ENCODE measurements around the gene DLGAP1.

DLGAP1 gene

DNA sequence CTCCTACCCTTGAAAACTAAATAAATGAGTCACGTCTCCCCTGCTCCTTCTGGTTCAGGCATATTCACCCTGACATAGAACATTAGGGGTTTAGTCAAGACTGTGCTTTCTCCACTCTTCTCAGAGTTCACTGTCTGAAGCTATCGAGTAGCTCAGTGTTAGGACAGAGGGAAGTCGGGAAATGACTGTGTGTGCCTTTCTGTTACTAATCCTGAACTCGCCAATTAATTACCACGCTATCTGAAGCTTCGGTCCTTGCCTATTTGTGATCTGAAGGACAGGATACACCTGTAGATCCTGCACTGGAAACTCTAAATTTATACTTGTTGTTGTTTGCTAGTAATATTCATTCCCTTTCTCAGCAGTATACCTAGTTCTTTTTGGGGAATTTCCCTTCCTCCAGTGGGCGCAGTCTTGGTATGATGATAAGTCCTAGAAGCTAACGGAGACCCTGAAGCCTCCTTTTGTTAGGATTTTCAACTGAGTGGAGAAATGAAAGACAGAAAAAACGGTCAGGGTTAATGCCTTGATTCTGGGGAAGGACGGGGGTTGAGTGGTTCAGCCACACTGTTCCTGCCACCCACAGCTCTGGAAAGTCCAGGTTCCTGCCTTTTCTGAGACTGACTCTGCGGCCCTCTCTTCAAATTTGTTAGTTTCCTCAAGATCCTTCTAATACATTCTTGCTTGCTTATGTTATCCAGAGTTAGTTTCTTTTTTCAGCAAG, 218.0 kb downstream of the DLGAP1 start:
- no peak for DNase-seq

DNA sequence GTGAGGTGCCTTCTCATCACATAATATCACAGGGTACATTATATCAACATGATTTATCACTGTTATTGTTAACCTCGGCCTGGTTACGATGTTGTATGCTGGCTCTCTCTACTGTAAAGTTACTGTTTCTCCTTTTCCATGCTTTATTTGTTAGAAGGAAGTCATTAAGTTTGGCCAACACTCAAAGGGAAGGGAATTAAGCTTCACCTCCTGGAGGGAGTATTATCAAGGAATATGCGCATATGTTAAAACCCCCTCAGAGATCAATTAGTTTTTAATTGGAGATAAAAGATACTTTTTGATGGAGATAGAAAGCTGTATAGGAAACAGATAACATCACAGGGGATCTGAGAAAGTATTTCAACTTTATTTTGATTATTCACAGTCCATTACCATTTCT, 221.6 kb downstream of the DLGAP1 start:
- no peak for DNase-seq

DNA sequence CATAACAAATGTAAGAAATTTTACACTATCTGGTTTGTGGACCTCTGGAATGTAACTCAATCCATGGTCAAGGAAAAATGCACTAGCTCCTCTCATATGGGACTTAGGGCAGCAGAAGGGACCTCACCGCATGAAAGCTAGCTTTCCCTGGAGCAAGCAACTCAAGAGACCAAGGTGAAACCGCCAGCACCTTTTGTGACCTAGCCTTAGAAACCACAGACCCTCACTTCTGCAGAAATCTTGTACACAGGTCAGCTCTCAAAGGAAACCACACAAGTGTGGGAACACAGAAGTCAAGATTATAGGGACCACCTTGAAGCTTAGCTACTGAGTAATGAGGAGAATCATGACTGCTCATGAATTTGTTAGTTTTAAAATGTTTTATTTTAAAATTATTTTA, 222.5 kb downstream of the DLGAP1 start:
- no peak for DNase-seq

DNA sequence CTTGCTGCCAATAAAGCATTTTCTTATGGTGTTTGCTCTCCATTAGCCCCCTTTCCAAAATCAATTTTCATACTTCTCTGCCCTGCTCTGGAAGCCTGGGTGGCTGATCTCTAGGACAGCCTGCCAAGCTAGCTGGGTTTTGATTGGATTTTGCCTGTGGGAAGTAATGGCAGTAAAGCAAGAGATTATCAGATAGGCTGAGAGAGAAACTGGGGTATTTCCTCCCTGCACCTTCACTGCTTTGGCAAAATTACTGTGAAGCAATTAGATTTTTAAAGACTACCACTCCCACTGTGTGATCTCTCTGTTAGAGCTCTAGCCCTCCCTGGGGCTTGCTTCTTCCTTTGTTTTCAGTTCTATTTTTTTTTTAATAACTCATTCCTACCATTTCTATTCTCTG, 223.8 kb downstream of the DLGAP1 start:
- no peak for DNase-seq

DNA sequence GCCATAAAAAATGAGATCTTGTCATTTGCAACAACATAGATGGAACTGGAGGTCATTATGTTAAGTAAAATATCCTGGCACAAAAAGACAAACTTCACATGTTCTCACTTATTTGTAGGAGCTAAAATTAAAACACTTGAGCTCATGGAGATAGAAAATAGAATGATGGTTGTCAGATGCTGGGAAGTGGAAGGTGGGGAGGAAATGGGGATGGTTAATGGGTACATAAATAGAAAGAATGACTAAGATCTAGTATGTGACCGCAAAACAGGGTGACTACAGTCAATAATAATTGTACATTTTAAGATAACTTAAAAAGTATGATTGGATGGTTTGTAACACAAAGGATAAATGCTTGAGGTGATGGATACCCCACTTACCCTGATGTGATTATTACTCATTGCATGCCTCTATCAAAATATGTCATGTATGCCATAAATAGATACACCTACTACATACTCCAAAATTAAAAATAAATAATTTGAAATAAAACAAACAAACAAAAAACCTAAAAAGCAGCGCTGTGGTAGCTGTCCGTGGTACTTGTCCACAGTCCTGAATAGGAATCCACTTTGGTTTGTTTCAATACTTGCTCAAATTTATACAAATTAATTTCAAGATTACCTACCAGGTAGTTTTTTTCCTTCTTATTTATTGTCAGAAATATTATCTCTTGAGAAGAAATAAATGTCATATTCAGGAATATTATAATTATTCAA, 224.5 kb downstream of the DLGAP1 start:
- DNase-seq: no peak

DNA sequence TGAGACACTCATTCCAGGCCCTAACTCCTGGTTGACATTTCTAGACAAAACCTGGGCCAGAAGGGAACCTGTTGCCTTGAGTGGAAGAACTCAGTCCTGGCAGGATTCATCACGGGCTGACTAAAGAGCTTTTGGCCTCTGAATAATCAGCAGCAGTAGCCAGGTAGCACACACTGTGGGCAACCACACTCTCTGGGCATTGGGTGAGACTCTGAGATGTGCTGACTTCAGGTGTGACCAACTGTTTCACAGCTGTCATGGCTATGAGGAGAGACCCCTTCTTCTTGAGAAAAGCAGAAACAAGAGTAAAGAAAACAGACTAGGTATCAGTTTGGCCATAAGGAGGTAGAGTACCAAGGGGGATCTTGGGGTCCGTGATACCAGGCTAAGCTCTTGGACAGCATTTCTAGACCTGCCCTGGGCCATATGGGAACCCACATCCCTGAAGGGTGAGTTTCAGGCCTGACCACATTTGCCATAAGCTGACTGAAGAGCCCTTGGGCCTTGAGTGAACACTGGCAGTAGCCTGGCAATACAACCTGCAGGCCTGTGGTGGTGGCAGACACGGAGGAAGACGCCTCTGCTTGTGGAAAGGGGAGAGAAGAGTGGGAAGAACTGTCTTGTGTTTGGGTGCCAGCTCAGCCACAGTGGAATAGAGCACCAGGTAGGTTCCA, 230.9 kb downstream of the DLGAP1 start:
- DNase-seq: no peak

DNA sequence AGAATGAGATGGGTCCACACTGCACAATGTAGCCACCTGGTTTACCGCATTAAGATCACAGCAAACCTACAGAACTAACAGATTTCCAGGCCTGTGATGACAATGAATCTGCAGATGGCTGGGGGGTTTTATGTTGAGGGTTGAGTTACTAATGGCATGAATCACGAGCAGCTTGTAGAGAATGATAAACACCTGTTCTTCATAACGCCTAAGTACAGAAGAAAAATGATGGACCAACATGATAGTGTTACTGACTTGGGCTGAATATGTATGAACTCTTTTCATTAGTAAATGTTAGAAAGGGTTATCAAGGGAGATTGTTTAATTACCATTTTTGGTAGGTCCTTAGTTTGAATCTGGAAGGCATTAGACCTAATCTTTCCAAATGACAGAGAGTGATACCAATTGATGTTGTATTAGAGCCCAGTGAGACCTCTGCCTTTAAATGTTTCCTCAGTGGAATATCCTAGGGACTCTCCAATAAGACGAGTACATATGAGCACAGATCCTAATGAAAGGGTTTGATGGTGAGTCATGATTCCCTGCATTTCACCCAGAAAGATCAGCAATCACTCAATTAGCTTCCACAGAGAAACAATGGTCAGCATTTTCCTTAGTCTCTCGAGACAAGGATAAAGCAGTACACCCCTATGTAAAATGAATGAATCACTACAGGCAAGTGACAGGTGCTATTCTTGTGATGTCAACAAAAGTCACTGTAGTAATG, 243.8 kb downstream of the DLGAP1 start:
- DNase-seq: no peak

DNA sequence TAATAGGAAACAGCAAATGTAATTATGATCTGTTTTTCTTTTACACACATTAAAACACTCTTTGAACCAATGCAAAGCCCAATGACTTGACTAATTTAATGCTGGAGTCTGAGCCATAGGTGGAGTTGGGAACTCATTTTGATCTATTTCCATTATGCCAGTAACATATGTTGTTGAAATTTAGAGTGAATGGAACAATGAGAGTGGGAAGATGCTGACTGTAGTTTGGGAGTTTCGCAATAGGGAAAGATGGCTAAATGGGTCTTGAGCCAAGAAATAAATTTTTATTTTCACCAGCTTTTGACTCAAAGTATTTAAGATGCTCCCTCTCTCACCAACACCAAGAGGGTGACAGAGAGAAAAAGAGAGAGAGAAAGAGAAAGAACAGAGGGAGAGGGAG, 246.7 kb downstream of the DLGAP1 start:
- DNase-seq: no peak

DNA sequence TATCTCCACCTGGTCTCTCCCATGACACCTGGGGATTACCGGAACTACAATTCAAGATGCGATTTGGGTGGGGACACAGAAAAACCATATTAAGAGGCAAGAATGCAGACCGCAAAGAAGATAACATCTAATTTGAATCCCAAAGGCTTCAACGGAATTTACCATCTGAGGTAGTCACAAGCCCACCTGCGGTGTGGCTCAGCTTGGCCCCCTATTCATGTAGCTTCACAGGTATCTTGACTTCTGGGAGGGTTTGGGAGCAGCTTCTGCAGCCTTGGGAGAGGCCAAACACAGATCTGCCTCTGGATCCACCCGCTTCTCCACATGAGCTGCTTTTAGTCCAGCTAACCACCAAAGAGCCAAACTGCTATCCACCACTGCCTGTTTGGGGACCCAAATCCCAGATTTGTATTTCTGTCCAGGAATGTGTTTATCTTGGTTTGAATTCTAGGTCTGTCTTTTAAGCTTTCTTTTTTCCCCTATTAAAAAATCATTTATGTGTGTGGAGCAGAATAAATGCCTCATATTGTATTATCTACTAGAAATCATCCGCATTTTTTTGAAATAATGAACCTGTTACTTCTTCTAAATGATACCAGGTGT, 247.6 kb downstream of the DLGAP1 start:
- no peak for DNase-seq

DNA sequence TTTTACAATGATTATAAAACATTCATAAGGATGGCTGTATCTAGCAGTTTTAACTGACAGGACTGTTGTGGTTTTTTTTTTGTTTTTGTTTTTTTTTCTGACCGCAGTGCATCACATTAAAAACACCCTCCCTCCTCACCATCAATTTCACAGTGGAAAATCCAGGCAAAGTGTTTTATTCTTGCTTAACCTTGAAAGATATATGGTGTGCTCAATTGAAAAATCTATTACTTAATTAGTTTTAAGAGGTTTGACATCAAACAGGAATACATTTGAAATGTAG, 250.7 kb downstream of the DLGAP1 start:
- no peak for DNase-seq

DNA sequence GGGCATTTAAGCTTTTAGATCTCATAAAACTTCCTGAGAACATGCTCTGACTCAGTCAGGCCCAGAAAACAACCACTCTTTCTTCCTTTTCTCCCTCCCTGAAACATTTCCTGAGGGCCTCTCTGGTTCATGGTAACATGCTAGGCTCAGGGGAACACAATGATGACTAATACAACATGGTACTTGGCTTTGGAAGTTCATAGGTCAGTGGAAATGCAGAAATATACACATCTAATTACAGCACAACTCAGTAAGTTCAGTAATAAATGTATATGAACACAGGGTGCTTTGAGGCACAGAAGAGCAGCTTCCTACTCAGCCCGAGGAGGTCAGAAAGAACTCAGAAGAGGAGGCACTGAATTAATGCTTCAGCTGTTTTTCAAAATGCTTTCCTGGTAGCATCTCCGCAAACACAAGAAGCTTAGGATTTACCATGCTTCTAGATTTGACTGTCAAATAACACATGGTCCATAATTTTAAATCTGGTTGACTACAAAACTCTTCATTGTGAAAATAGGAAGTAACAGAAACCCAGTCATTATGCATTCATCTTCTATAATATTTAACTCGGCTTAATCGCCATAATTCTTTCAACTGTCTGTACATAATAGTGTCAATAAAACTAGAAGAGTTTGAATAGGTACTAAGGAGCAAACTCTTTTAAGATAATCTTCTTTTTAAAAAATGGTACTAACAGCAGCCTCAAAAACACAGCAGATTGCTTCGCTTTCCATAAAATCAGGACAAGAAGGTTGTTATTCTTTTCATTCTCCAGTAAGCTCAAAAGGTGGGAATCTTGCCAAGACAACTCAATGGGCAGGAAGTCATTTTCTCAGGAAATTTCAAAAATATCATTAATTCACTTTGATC, 251.3 kb downstream of the DLGAP1 start:
- no peak for DNase-seq

DNA sequence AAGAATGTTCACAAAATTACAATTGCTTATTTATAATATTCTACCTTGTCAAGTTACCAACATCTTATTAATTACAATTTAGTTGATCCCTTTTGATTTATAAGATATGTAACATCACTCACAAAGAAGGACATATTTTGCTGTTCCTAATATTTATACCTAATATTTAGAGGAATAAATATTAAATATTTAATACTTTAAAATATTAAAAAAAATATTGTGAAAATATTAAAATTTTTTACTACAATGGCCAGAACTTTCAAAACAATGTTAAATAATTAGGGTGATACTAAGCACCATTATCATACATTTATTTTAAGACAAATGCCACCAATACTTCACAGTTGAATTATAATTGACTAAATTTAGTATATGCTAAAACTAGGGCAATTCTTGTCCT, 254.7 kb downstream of the DLGAP1 start:
- DNase-seq: no peak

DNA sequence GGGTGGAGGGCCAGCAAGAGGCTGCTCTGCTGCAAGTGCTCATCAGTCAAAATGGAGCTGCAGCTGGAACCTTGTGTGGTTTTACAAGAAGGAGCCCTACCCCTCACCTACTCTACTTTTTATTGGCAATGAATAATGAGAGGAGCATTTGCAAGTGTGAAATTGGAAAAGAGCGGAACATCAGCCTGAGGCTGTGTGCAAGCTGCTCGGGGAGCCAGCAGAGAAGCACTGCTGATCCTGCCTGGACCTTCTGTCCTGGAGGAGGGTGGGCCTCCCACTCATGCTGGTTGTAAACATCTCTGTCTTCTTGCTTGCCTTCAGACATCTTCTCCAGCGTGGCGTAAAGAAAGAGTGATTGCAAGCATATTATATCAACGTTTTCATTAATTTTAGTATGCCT, 256.2 kb downstream of the DLGAP1 start:
- no peak for DNase-seq

DNA sequence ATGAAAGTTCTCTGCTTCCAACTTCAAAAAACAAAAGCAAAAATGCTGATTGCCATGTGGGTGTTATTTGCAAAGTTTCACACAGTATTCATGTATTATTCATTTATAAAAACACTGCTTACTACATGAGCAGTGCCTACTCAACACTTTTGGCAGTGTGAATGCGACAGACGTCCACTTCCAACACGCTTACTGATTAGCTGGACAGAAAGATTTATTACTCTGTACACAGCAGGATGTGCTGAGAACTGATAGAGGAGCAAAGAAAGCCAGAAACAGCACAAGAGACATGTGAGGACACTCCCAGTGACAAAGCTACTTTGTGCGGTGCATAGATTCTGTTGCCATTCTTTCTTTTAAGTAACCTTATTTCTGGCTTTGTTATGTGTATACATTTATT, 258.8 kb downstream of the DLGAP1 start:
- DNase-seq: no peak

DNA sequence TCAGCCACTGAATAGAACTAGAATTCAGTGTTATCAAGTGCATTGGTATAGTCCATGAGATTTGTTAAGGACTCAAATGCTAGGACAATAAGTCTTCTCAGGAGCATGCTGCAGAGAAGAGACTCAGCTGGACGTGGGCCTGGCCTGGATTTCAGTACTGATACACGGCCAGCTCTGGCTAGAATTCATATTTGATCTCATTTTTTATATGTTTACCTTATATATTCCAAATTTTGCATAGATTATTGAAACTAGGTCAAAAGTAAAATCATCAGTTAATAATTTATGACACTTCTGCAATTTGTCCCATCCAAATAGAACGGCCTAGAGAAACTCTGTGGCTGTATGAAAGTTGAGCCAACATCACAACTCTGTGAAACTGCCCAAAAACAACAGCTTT, 262.0 kb downstream of the DLGAP1 start:
- no peak for DNase-seq

DNA sequence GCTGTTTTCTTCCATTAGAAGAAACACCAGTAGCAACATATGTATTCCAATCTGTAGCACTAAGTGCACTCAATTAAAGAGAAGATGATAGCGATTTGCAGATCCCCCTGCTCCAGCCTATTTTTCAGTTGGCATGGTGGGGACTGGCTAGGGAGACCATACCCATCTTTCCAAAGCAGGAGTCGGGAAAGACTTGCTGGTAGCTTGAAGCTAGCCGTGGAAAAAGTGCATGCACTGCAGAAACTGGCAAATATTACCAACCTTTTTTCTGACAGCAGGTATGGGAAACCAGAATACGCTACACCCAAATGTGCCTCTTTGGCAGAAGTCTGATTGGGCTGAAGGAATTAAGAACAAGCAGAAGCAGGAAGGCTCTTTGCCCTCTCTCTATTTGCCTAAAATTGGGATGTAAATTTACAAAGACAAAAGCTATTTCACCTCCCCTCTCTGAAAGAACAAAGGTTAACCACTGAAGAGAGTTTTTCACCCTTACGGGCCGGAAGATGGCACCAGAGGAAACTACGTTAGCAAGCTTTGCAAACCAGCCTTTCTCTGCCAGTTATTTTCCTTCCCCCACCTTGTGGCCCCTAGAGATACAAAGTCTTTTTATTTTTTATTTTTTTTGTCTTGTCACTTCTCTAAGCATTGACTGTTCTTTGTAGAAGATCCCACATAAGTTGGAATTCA, 273.1 kb downstream of the DLGAP1 start:
- no peak for DNase-seq

DNA sequence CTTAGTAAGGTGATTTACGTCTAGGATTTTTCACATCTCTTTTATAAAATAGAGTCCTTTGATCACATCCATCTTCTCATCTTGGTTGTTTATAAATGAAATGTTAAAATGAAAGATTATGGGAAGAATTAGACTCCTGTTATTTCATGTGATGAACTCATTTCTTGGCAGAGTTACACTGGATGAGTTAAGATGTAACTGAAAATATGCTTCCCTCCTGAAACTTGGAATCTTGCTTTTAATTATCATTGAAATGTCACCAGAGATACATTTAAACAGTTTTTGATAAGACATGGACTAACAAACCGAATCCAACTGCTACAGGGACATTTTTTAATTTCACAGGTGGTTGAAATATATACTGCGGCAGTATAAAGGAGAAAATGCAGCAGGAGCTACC, 274.0 kb downstream of the DLGAP1 start:
- DNase-seq: no peak

DNA sequence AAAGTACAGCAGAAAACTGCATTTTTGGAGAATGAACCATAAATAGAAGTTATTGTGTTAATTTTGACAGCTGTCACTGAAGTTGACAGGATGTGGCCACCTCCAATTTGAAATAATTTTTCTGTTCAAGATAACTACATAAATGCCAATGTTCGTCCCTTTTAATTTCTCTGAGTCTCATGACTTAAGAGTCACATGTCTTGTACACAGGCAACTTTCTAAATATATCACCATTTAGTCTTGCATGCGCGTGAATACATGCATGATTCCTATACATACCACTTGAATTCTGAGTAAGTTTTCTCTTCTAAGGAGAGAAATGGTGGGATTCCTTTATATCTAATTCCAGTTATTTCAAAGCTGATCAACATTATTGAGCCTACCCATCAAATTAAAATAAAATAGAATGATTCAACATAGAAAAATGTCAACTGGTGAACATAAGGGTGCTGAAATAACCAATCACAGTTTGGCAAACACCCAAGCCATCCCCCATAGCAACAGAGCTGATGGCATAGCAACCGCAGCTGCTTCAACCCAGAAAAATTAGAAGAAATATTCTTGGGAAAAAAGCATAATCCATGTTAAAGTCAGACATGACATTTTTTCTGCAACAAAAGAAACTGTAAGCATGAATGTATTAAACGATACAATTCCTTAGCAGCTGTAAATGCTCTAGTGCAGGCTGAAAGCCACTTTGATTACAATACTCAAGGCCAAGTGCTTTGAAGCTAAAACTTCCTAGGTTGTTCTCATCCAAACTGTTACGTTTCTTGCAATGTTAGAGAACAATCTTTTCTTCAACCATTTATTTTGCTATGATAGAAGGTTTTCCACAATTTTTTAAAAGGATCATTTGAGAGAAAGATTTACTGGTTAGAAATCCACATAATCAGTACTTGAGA, 282.7 kb downstream of the DLGAP1 start:
- DNase-seq: no peak

DNA sequence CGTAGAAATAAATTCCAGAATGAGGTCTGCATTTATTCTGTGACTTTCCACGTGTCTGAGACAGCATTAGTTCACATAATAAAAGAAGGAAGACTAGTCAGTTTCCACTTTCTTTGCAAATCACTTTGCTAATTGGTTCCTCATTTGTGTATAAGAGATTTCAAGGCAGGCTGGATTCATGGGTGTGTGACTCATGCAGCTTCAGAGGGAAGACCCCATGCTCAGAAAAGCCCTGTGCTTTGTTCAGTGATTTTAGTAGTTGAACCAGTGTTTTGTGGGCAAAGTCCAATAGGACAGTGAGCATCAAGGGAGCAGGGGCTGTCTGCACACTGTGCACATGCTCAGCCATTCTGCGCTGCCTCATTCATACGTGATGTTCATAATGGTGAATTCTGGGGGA, 297.8 kb downstream of the DLGAP1 start:
- DNase-seq: no peak

DNA sequence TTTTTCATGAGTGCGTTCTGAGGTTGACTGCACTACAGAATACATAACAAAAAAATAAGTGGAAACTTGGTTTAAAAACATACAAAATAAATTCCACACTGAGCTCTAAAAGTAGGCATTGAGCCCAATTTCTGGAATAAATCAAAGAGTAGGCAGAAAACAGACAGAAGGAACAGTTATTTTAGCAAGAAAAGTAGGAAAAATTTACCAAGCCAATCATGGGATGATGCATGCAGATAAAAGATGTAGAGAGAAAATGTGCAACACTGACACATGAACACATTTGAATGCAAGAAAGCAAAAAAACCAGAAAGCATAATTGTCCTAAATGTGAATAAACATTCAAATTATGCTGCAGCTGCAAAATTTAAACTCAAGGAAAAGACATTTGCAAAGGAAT, 308.3 kb downstream of the DLGAP1 start:
- DNase-seq: no peak

DNA sequence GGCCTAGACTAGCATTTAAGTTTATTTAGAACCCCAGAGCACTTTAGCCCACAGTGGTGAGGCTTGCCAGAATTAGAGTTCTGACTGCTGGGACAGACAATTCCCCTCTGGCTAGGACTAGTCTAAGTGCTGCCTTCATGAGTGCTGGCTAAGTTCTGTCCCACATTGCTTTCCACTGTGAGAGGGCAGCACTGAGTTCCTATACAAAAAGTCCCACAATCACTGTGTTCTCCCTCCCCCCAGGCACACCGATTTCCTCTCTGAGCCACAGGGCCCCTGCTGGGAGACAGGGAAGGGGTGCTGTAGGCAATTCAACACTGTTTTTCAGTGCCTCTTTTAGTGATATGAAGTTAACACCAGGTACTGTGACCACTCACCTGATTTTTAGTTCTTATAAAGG, 310.9 kb downstream of the DLGAP1 start:
- DNase-seq: no peak

All from NCI-H226 (cell line).